Measurements from ENCODE around the gene AREG.
A peak's percentile ranks its signal among the peaks of the same experiment; 100 is the strongest.

Gene AREG

GRCh38 chr4:74466242-74466641, 21.3 kb downstream of the AREG start:
- peak; percentile 52 for DNase-seq

- DNase-seq: no peak
These were observed 26.3 kb downstream of the AREG start for GRCh38 chr4:74471264-74471663.

- no peak for DNase-seq
These were observed 28.3 kb downstream of the AREG start for GRCh38 chr4:74473155-74473811.

- DNase-seq: no peak
These were observed 29.6 kb downstream of the AREG start for GRCh38 chr4:74474345-74475090.

- no peak for DNase-seq
These were observed 30.3 kb downstream of the AREG start for GRCh38 chr4:74475091-74475800.

GRCh38 chr4:74475946-74476345, 31.0 kb downstream of the AREG start:
- no peak for DNase-seq

GRCh38 chr4:74479009-74479408, 34.1 kb downstream of the AREG start:
- no peak for DNase-seq

- DNase-seq: peak; percentile 5
These were observed 35.3 kb downstream of the AREG start for GRCh38 chr4:74480267-74480666.

GRCh38 chr4:74481891-74482609, 37.1 kb downstream of the AREG start:
- no peak for DNase-seq

- DNase-seq: no peak
These were observed 38.4 kb downstream of the AREG start for GRCh38 chr4:74483226-74483911.

- peak; percentile 68 for DNase-seq
These were observed 42.0 kb downstream of the AREG start for GRCh38 chr4:74486905-74487304.

- DNase-seq: peak; percentile 83
These were observed 42.8 kb downstream of the AREG start for GRCh38 chr4:74487771-74488170.

GRCh38 chr4:74490736-74491135, 45.8 kb downstream of the AREG start:
- no peak for DNase-seq

- no peak for DNase-seq
These were observed 55.2 kb downstream of the AREG start for GRCh38 chr4:74499986-74500781.

- peak; percentile 46 for DNase-seq
These were observed 56.6 kb downstream of the AREG start for GRCh38 chr4:74501579-74501978.

- DNase-seq: peak; percentile 69
These were observed 58.6 kb downstream of the AREG start for GRCh38 chr4:74503580-74503979.

- DNase-seq: no peak
These were observed 59.3 kb downstream of the AREG start for GRCh38 chr4:74504212-74504611.
